Measurements from ENCODE around the gene ADGRL3.

The ADGRL3 gene

GRCh38 chr4:61772126-61772525 is 572.0 kb downstream of the ADGRL3 start:
- Mint-ChIP-seq H3K27me3 (no peaks in the 10 kb centered on the region), H3K4me3 (no peak overlapping the region), H3K36me3 (no peaks in the 10 kb centered on the region), H3K27ac (no peak overlapping the region), H3K9me3 (peaks cover 6% of the 10 kb centered on the region), H3K4me1 (no peaks in the 10 kb centered on the region)

- Mint-ChIP-seq H3K27ac (no peak overlapping the region), H3K9me3 (peaks cover 6% of the 10 kb centered on the region), H3K4me1 (no peaks in the 10 kb centered on the region), H3K36me3 (no peaks in the 10 kb centered on the region), H3K4me3 (no peak overlapping the region), H3K27me3 (no peaks in the 10 kb centered on the region)
Measured at GRCh38 chr4:61773655-61774245, 573.6 kb downstream of the ADGRL3 start.

GRCh38 chr4:61782133-61782532 is 582.0 kb downstream of the ADGRL3 start:
- Mint-ChIP-seq H3K4me1 (no peaks in the 10 kb centered on the region), H3K9me3 (no peaks in the 10 kb centered on the region), H3K27ac (no peak overlapping the region), H3K27me3 (no peaks in the 10 kb centered on the region), H3K36me3 (no peaks in the 10 kb centered on the region), H3K4me3 (no peak overlapping the region)

GRCh38 chr4:61783050-61783449 is 582.9 kb downstream of the ADGRL3 start:
- H3K27me3 Mint-ChIP-seq, result no peaks in the 10 kb centered on the region

GRCh38 chr4:61785761-61786160 is 585.6 kb downstream of the ADGRL3 start:
- Mint-ChIP-seq H3K27ac (no peak overlapping the region), H3K36me3 (no peaks in the 10 kb centered on the region), H3K4me3 (no peak overlapping the region), H3K9me3 (no peaks in the 10 kb centered on the region), H3K27me3 (no peaks in the 10 kb centered on the region), H3K4me1 (no peaks in the 10 kb centered on the region)

More at GRCh38 chr4:61783050-61783449, 582.9 kb downstream of the ADGRL3 start:
- H3K4me3 Mint-ChIP-seq, result no peak overlapping the region
- no peaks in the 10 kb centered on the region for H3K9me3 Mint-ChIP-seq
- no peaks in the 10 kb centered on the region for H3K36me3 Mint-ChIP-seq
- H3K4me1 Mint-ChIP-seq, result no peaks in the 10 kb centered on the region
- no peak overlapping the region for H3K27ac Mint-ChIP-seq

- no peaks in the 10 kb centered on the region for H3K9me3 Mint-ChIP-seq
- no peak overlapping the region for H3K27ac Mint-ChIP-seq
- H3K27me3 Mint-ChIP-seq, result no peaks in the 10 kb centered on the region
- no peaks in the 10 kb centered on the region for H3K4me1 Mint-ChIP-seq
- no peak overlapping the region for H3K4me3 Mint-ChIP-seq
- no peaks in the 10 kb centered on the region for H3K36me3 Mint-ChIP-seq
Measured at GRCh38 chr4:61786211-61786610, 586.1 kb downstream of the ADGRL3 start.

- H3K27ac Mint-ChIP-seq, result no peak overlapping the region
- no peaks in the 10 kb centered on the region for H3K27me3 Mint-ChIP-seq
- peaks cover 7% of the 10 kb centered on the region for H3K9me3 Mint-ChIP-seq
- H3K36me3 Mint-ChIP-seq, result no peaks in the 10 kb centered on the region
- no peaks in the 10 kb centered on the region for H3K4me1 Mint-ChIP-seq
- no peak overlapping the region for H3K4me3 Mint-ChIP-seq
Measured at GRCh38 chr4:61795998-61796397, 595.9 kb downstream of the ADGRL3 start.

GRCh38 chr4:61799794-61800193 is 599.7 kb downstream of the ADGRL3 start:
- Mint-ChIP-seq H3K36me3 (no peaks in the 10 kb centered on the region), H3K4me1 (no peaks in the 10 kb centered on the region), H3K4me3 (no peak overlapping the region), H3K27ac (no peak overlapping the region), H3K27me3 (no peaks in the 10 kb centered on the region), H3K9me3 (peaks cover 7% of the 10 kb centered on the region)

- no peaks in the 10 kb centered on the region for H3K4me1 Mint-ChIP-seq
- H3K27me3 Mint-ChIP-seq, result no peaks in the 10 kb centered on the region
- H3K27ac Mint-ChIP-seq, result no peak overlapping the region
- no peaks in the 10 kb centered on the region for H3K9me3 Mint-ChIP-seq
- H3K36me3 Mint-ChIP-seq, result no peaks in the 10 kb centered on the region
- H3K4me3 Mint-ChIP-seq, result no peak overlapping the region
Measured at GRCh38 chr4:61805227-61805626, 605.1 kb downstream of the ADGRL3 start.

- H3K4me3 Mint-ChIP-seq, result no peak overlapping the region
- H3K9me3 Mint-ChIP-seq, result no peaks in the 10 kb centered on the region
- no peaks in the 10 kb centered on the region for H3K36me3 Mint-ChIP-seq
- no peaks in the 10 kb centered on the region for H3K4me1 Mint-ChIP-seq
- no peaks in the 10 kb centered on the region for H3K27me3 Mint-ChIP-seq
- H3K27ac Mint-ChIP-seq, result no peak overlapping the region
Measured at GRCh38 chr4:61805979-61806378, 605.9 kb downstream of the ADGRL3 start.

GRCh38 chr4:61812171-61812570 is 612.0 kb downstream of the ADGRL3 start:
- H3K4me1 Mint-ChIP-seq, result no peaks in the 10 kb centered on the region
- H3K9me3 Mint-ChIP-seq, result peaks cover 6% of the 10 kb centered on the region
- no peak overlapping the region for H3K27ac Mint-ChIP-seq
- no peaks in the 10 kb centered on the region for H3K36me3 Mint-ChIP-seq
- no peak overlapping the region for H3K4me3 Mint-ChIP-seq
- H3K27me3 Mint-ChIP-seq, result no peaks in the 10 kb centered on the region

GRCh38 chr4:61817071-61817470 is 616.9 kb downstream of the ADGRL3 start:
- Mint-ChIP-seq H3K9me3 (peaks cover 11% of the 10 kb centered on the region), H3K36me3 (no peaks in the 10 kb centered on the region), H3K4me1 (no peaks in the 10 kb centered on the region), H3K4me3 (no peak overlapping the region), H3K27ac (no peak overlapping the region), H3K27me3 (no peaks in the 10 kb centered on the region)

- Mint-ChIP-seq H3K27me3 (no peaks in the 10 kb centered on the region), H3K9me3 (peaks cover 7% of the 10 kb centered on the region), H3K36me3 (no peaks in the 10 kb centered on the region), H3K27ac (no peak overlapping the region), H3K4me1 (no peaks in the 10 kb centered on the region), H3K4me3 (no peak overlapping the region)
Measured at GRCh38 chr4:61820136-61820535, 620.0 kb downstream of the ADGRL3 start.

- Mint-ChIP-seq H3K27ac (no peak overlapping the region), H3K36me3 (no peaks in the 10 kb centered on the region), H3K4me3 (no peak overlapping the region), H3K4me1 (no peaks in the 10 kb centered on the region), H3K27me3 (no peaks in the 10 kb centered on the region), H3K9me3 (peaks cover under 1% of the 10 kb centered on the region)
Measured at GRCh38 chr4:61824454-61824853, 624.3 kb downstream of the ADGRL3 start.

GRCh38 chr4:61827907-61828391 is 627.8 kb downstream of the ADGRL3 start:
- Mint-ChIP-seq H3K4me1 (no peaks in the 10 kb centered on the region), H3K27me3 (no peaks in the 10 kb centered on the region), H3K4me3 (no peak overlapping the region), H3K27ac (no peak overlapping the region), H3K36me3 (no peaks in the 10 kb centered on the region), H3K9me3 (no peaks in the 10 kb centered on the region)

GRCh38 chr4:61828960-61829359 is 628.8 kb downstream of the ADGRL3 start:
- no peaks in the 10 kb centered on the region for H3K36me3 Mint-ChIP-seq
- H3K4me3 Mint-ChIP-seq, result no peak overlapping the region

GRCh38 chr4:61831987-61832386 is 631.9 kb downstream of the ADGRL3 start:
- H3K4me1 Mint-ChIP-seq, result no peaks in the 10 kb centered on the region
- no peaks in the 10 kb centered on the region for H3K36me3 Mint-ChIP-seq
- H3K4me3 Mint-ChIP-seq, result no peak overlapping the region
- no peaks in the 10 kb centered on the region for H3K9me3 Mint-ChIP-seq
- H3K27me3 Mint-ChIP-seq, result no peaks in the 10 kb centered on the region
- no peak overlapping the region for H3K27ac Mint-ChIP-seq

More at GRCh38 chr4:61828960-61829359, 628.8 kb downstream of the ADGRL3 start:
- no peaks in the 10 kb centered on the region for H3K27me3 Mint-ChIP-seq
- H3K4me1 Mint-ChIP-seq, result no peaks in the 10 kb centered on the region
- no peak overlapping the region for H3K27ac Mint-ChIP-seq
- H3K9me3 Mint-ChIP-seq, result no peaks in the 10 kb centered on the region
